Activated naive CD4-positive, alpha-beta T cell treated with anti-CD3 and anti-CD28 coated beads, Interleukin-2, amount 50 U/mL, for 16 hours (primary cell): ENCODE measurements around the gene PRDM1.
"Not testable (repeated sequence)": the region's sequence is repeated elsewhere in the genome, so short reads cannot be mapped to it uniquely, and the experiment has no call there.

Source experiments
- DNase-seq: peaks from one replicate; pipeline ENCODE4 v3.0.0-alpha.2; 2020

Gene PRDM1

DNA sequence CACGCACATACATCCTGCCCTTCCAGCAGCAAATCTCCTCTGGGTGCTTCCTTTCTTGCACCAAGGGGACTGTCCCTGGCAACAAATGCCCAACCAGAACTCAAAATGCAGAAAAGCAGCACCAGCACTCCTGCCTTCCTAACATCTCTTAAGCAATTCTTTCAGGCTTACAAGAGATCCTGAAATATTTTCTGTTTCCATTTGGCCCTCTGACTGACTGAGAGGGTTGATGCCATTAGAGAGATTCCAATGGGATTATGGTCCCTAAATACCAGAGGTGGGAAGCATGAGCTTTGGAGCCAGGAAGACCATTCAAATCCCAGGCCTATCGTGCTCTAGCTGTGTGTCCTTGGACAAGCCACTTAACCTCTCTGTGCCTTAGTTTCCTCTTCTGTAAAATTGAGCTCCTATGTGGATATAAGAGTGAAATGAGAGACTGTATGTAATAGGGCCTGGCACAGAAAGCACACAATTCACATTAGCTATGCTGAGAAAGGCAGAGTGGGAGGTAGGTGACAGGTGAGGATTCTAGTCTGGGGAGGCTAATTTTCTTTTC lies 56.8 kb downstream of the PRDM1 start:
- no peak for DNase-seq

- no peak for DNase-seq
Measured at GRCh38 chr6:106143665-106144064, 57.5 kb downstream of the PRDM1 start.

- no peak for DNase-seq
Measured at GRCh38 chr6:106145144-106145543, 59.0 kb downstream of the PRDM1 start.

- no peak for DNase-seq
Measured at GRCh38 chr6:106145741-106146227, 59.6 kb downstream of the PRDM1 start.

- no peak for DNase-seq
Measured at GRCh38 chr6:106146852-106147351, 60.8 kb downstream of the PRDM1 start.

DNA sequence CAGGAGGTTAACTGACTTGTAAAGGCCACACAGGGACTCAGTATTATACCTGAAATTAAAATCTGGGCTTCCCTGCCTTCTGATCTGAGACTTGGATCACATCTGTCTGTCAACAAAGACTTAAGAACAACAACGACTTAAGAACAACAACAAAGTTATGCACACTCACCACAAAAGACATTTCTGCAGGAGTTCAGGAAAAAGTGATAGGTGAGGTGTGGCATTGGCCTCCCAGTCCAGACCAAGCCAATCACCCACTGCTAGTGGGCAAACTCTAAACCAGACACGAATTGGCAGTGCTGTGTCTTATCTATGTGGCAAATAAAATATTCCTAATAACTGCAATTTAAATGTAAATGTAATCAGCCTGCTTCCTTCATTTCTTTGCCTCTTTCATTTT lies 61.3 kb downstream of the PRDM1 start:
- DNase-seq: no peak

GRCh38 chr6:106149472-106150069 lies 63.4 kb downstream of the PRDM1 start:
- no peak for DNase-seq

GRCh38 chr6:106152476-106152875 lies 66.3 kb downstream of the PRDM1 start:
- DNase-seq: not testable (repeated sequence)

GRCh38 chr6:106152952-106153351 lies 66.8 kb downstream of the PRDM1 start:
- DNase-seq: no peak

- no peak for DNase-seq
Measured at GRCh38 chr6:106154326-106154725, 68.2 kb downstream of the PRDM1 start.

DNA sequence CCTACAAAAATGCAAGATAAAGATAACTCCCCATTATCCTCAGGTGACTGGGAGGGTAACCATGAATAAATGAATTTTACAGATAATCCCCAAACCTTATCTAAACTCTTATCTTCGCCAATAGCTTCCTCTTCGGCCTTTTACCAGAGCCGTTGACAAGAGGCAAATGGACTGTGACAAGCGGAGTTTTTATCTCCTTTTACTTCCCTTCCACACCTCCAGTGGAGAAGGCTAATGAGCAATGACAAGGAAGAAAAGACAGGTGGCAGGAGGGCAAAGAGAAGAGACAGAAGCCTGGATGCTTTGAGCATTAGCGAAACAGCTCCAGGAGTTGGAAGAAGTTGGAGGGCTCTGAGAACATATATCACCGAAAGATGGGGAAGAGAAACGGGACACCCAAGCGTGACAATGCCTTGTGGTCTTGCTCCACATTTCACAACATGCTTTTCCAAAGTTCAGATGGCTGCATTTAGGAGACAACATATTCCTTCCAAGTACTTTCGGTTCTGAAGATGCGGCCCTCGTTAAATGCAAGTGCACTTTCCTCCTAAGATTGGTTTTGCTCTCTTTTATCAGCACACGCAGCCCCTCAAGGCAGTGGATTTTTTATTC lies 69.2 kb downstream of the PRDM1 start:
- DNase-seq: no peak

- DNase-seq: no peak
Measured at GRCh38 chr6:106156413-106156812, 70.3 kb downstream of the PRDM1 start.

- DNase-seq: no peak
Measured at GRCh38 chr6:106156863-106157262, 70.7 kb downstream of the PRDM1 start.

DNA sequence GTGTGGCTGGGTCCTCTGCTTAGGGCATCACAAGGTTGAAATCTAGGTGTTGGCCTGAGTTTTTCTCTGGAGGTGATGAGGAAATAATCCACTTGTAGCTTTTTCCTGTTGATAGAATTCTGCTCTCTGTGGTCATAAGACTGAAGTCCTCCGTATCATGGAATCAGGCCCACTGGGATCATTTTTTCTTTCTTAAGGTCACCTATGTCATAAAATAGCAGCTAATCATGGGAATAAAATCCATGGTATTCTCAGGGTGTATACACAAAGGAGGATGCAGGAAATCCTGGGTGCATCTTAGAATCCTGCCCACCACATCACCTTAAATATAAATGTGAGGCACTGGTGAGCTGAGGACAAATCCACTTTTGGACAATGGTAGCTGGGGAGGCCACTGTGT lies 72.7 kb downstream of the PRDM1 start:
- DNase-seq: no peak
